HAP-1 (cell line): ENCODE measurements around the gene F10.

Source experiments
- DNase-seq, 2 experiments: peaks; one replicate each; pipeline ENCODE4 v3.0.0-alpha.2; 2016 to 2020; ENCODE audit warnings: low spot score in 2 of 2
- H3K27me3 ChIP-seq: fragments of 250-450 bp; sonication (Bioruptor Pico); 2 replicates; pipeline ENCODE4 v1.5.1; 2020; ENCODE audit warnings: low read depth, mild to moderate bottlenecking, moderate library complexity
- H3K36me3 ChIP-seq: fragments of 250-450 bp; sonication (Bioruptor Pico); replicated peaks from 2 replicates; pipeline ENCODE4 v1.5.1; 2020; ENCODE audit warnings: mild to moderate bottlenecking
- H3K4me1 ChIP-seq: fragments of 250-450 bp; sonication (Bioruptor Pico); 2 replicates; pipeline ENCODE4 v1.5.1; 2020; ENCODE audit warnings: mild to moderate bottlenecking
- H3K4me3 ChIP-seq: fragments of 250-450 bp; sonication (Bioruptor Pico); 2 replicates; pipeline ENCODE4 v1.5.1; 2020; ENCODE audit warnings: mild to moderate bottlenecking, moderate library complexity
- H3K9me3 ChIP-seq: fragments of 250-450 bp; sonication (Bioruptor Pico); 2 replicates; pipeline ENCODE4 v1.5.1; 2020; ENCODE audit warnings: mild to moderate bottlenecking, moderate library complexity
- in situ Hi-C: fragments of 300-500 bp; cut with MboI; formaldehyde crosslinking; loops from 3 replicates; pipeline ENCODE4 v1.14.3; 2020; ENCODE audit warnings: low sequenced_read_pairs, inconsistent platforms, mixed read lengths

The F10 gene

GRCh38 chr13:113148940-113149503, 26.4 kb downstream of the F10 start:
- in situ Hi-C loops: no loop called here
- Histone ChIP-seq H3K27me3 (no peaks in the 10 kb centered on the region), H3K36me3 (no peaks in the 10 kb centered on the region), H3K9me3 (no peaks in the 10 kb centered on the region), H3K4me1 (peaks cover 15% of the 10 kb centered on the region), H3K4me3 (no peak overlapping the region)
- no peak for DNase-seq

- no peaks in the 10 kb centered on the region for H3K27me3 ChIP-seq
- no peaks in the 10 kb centered on the region for H3K9me3 ChIP-seq
- no peak overlapping the region for H3K4me3 ChIP-seq
- H3K36me3 ChIP-seq: no peaks in the 10 kb centered on the region; the same call in 1 of the 2 replicates
- in situ Hi-C loops: no loop called here
- no peak for DNase-seq
- H3K4me1 ChIP-seq: peaks cover 21% of the 10 kb centered on the region
Measured at GRCh38 chr13:113149711-113150549, 27.3 kb downstream of the F10 start.

GRCh38 chr13:113150550-113151365, 28.2 kb downstream of the F10 start:
- no peak overlapping the region for H3K4me3 ChIP-seq
- in situ Hi-C loops: no loop called here
- DNase-seq: no peak

GRCh38 chr13:113151745-113152690, 29.4 kb downstream of the F10 start:
- DNase-seq: no peak
- Histone ChIP-seq H3K36me3 (no peaks in the 10 kb centered on the region; the same call in 1 of the 2 replicates), H3K4me3 (no peak overlapping the region), H3K9me3 (no peaks in the 10 kb centered on the region), H3K27me3 (no peaks in the 10 kb centered on the region), H3K4me1 (peaks cover 21% of the 10 kb centered on the region)
- in situ Hi-C loops: no loop called here

More at GRCh38 chr13:113150550-113151365, 28.2 kb downstream of the F10 start:
- Histone ChIP-seq H3K36me3 (no peaks in the 10 kb centered on the region; the same call in 1 of the 2 replicates), H3K4me1 (peaks cover 21% of the 10 kb centered on the region), H3K9me3 (no peaks in the 10 kb centered on the region), H3K27me3 (no peaks in the 10 kb centered on the region)

GRCh38 chr13:113152691-113152983, 30.0 kb downstream of the F10 start:
- Histone ChIP-seq H3K4me3 (peak overlapping the region; percentile 4; the same call in 1 of the 2 replicates), H3K27me3 (no peaks in the 10 kb centered on the region), H3K36me3 (no peaks in the 10 kb centered on the region; the same call in 1 of the 2 replicates), H3K9me3 (no peaks in the 10 kb centered on the region), H3K4me1 (peaks cover 21% of the 10 kb centered on the region)
- DNase-seq: no peak
- in situ Hi-C loops: no loop called here

- Histone ChIP-seq H3K36me3 (no peaks in the 10 kb centered on the region; the same call in 1 of the 2 replicates), H3K4me1 (peaks cover 21% of the 10 kb centered on the region), H3K4me3 (peak overlapping the region; percentile 31), H3K27me3 (no peaks in the 10 kb centered on the region), H3K9me3 (no peaks in the 10 kb centered on the region)
- in situ Hi-C loops: no loop called here
- DNase-seq: peak in 1 of 2 experiments; percentile 40
Measured at GRCh38 chr13:113152984-113153809, 30.6 kb downstream of the F10 start.

- DNase-seq: peak; percentile 44 to 83
- Histone ChIP-seq H3K4me3 (peak overlapping the region; percentile 31), H3K9me3 (no peaks in the 10 kb centered on the region), H3K36me3 (no peaks in the 10 kb centered on the region; the same call in 1 of the 2 replicates), H3K27me3 (no peaks in the 10 kb centered on the region), H3K4me1 (peaks cover 21% of the 10 kb centered on the region)
- in situ Hi-C loops: no loop called here
Measured at GRCh38 chr13:113153810-113154748, 31.5 kb downstream of the F10 start.

- Histone ChIP-seq H3K9me3 (no peaks in the 10 kb centered on the region), H3K4me3 (no peak overlapping the region), H3K36me3 (no peaks in the 10 kb centered on the region; the same call in 1 of the 2 replicates), H3K27me3 (no peaks in the 10 kb centered on the region), H3K4me1 (peaks cover 21% of the 10 kb centered on the region)
- DNase-seq: peak in 1 of 2 experiments; percentile 6
- in situ Hi-C loops: no loop called here
Measured at GRCh38 chr13:113155201-113155600, 32.6 kb downstream of the F10 start.

- Histone ChIP-seq H3K36me3 (no peaks in the 10 kb centered on the region; the same call in 1 of the 2 replicates), H3K27me3 (no peaks in the 10 kb centered on the region), H3K4me1 (peaks cover 21% of the 10 kb centered on the region), H3K4me3 (no peak overlapping the region), H3K9me3 (no peaks in the 10 kb centered on the region)
- DNase-seq: no peak
- in situ Hi-C loops: no loop called here
Measured at GRCh38 chr13:113155982-113156655, 33.5 kb downstream of the F10 start.

GRCh38 chr13:113157206-113157928, 34.8 kb downstream of the F10 start:
- Histone ChIP-seq H3K4me3 (no peak overlapping the region), H3K4me1 (peaks cover 20% of the 10 kb centered on the region), H3K27me3 (peaks cover 3% of the 10 kb centered on the region), H3K36me3 (no peaks in the 10 kb centered on the region; the same call in 1 of the 2 replicates), H3K9me3 (no peaks in the 10 kb centered on the region)
- no peak for DNase-seq
- in situ Hi-C loops: no loop called here
